HL-60 (cell line): ENCODE results near the gene ALDH5A1.

Experiments
- DNase-seq, 2 experiments: peaks; one replicate each; pipeline ENCODE4 v3.0.0-alpha.2; 2010 to 2020; ENCODE audit warnings: low read depth in 1 of 2, low spot score in 1 of 2
- H3K27ac ChIP-seq: fragments of 250-450 bp; sonication (Bioruptor Pico); replicated peaks from 2 replicates; pipeline ENCODE4 v1.5.1; 2020; ENCODE audit warnings: mild to moderate bottlenecking, moderate library complexity
- H3K27me3 ChIP-seq: fragments of 250-450 bp; sonication (Bioruptor Pico); 2 replicates; pipeline ENCODE4 v1.5.1; 2021; ENCODE audit warnings: mild to moderate bottlenecking, moderate library complexity; ENCODE audit not compliant: insufficient read depth, poor library complexity, severe bottlenecking
- H3K4me3 ChIP-seq: replicated peaks from 2 replicates; pipeline ENCODE4 v1.5.1; 2011; ENCODE audit warnings: mild to moderate bottlenecking, control low read depth, low read length; ENCODE audit not compliant: insufficient read depth
- CTCF ChIP-seq: IDR thresholded peaks from one replicate; pipeline ENCODE4 v1.5.1; 2011; ENCODE audit warnings: low read length, control low read depth, inconsistent platforms; ENCODE audit not compliant: insufficient read depth
- GABPA ChIP-seq: IDR thresholded peaks from 2 replicates; pipeline ENCODE4 v1.6.1; 2012; ENCODE audit warnings: low read depth
- POLR2AphosphoS5 ChIP-seq: IDR thresholded peaks from 2 replicates; pipeline ENCODE4 v1.6.1; 2012; ENCODE audit warnings: low read depth
- REST ChIP-seq: IDR thresholded peaks from 2 replicates; pipeline ENCODE4 v1.6.1; 2012; ENCODE audit warnings: low read depth; ENCODE audit not compliant: insufficient replicate concordance
- SPI1 ChIP-seq: IDR thresholded peaks from 2 replicates; pipeline ENCODE4 v1.6.1; 2012; ENCODE audit warnings: low read depth, mild to moderate bottlenecking, borderline replicate concordance

The ALDH5A1 gene

GRCh38 chr6:24458134-24458533 is 36.6 kb upstream of the ALDH5A1 start:
- H3K4me3 ChIP-seq: no peak overlapping the region
- H3K27ac ChIP-seq: no peak overlapping the region
- H3K27me3 ChIP-seq: no peaks in the 10 kb centered on the region
- TF ChIP-seq REST (no peak), CTCF (no peak), POLR2AphosphoS5 (no peak)
- no peak for DNase-seq

GRCh38 chr6:24458941-24459340 is 35.8 kb upstream of the ALDH5A1 start:
- Histone ChIP-seq H3K4me3 (no peak overlapping the region), H3K27me3 (no peaks in the 10 kb centered on the region), H3K27ac (no peak overlapping the region)
- TF ChIP-seq GABPA (no peak), REST (no peak), SPI1 (no peak)
- no peak for DNase-seq

GRCh38 chr6:24460966-24461365 is 33.8 kb upstream of the ALDH5A1 start:
- Histone ChIP-seq H3K4me3 (no peak overlapping the region), H3K27ac (no peak overlapping the region), H3K27me3 (no peaks in the 10 kb centered on the region)
- no peak for DNase-seq
- TF ChIP-seq GABPA (no peak), REST (no peak), SPI1 (no peak), POLR2AphosphoS5 (no peak), CTCF (no peak)
